ENCODE measurements around the gene AVEN.

- TF ChIP-seq CTCF (IDR thresholded peaks at IDR 0.05) (no peak), POLR2A (IDR thresholded peaks at IDR 0.05) (no peak)
Observed at GRCh38 chr15:33837294-33837693, 201.7 kb downstream of the AVEN start.
